HG03060 (cell line): Measurements from ENCODE around the gene ADGRA1.
"Not testable (repeated sequence)": the region's sequence is repeated elsewhere in the genome, so short reads cannot be mapped to it uniquely, and the experiment has no call there.

Source experiments
- ATAC-seq: cut with Tn5 transposase; IDR thresholded peaks from one replicate; pipeline ENCODE4 v1.9.1; 2021; ENCODE audit warnings: low read depth, moderate number of reproducible peaks; ENCODE audit not compliant: unreplicated experiment

Gene ADGRA1

GRCh38 chr10:133141144-133141957, 53.6 kb downstream of the ADGRA1 start:
- no peak for ATAC-seq

GRCh38 chr10:133141958-133142340, 54.2 kb downstream of the ADGRA1 start:
- ATAC-seq: no peak

- no peak for ATAC-seq
Observed at GRCh38 chr10:133142523-133143199, 54.9 kb downstream of the ADGRA1 start.

- ATAC-seq: no peak
Observed at GRCh38 chr10:133143200-133143533, 55.4 kb downstream of the ADGRA1 start.

- ATAC-seq: no peak
Observed at GRCh38 chr10:133143546-133143945, 55.8 kb downstream of the ADGRA1 start.

GRCh38 chr10:133144771-133145170, 57.0 kb downstream of the ADGRA1 start:
- no peak for ATAC-seq

GRCh38 chr10:133150226-133150625, 62.5 kb downstream of the ADGRA1 start:
- ATAC-seq: no peak

- no peak for ATAC-seq
Observed at GRCh38 chr10:133150656-133151055, 62.9 kb downstream of the ADGRA1 start.

GRCh38 chr10:133151071-133151470, 63.3 kb downstream of the ADGRA1 start:
- ATAC-seq: not testable (repeated sequence)

- ATAC-seq: no peak
Observed at GRCh38 chr10:133151543-133151972, 63.8 kb downstream of the ADGRA1 start.

GRCh38 chr10:133154411-133154810, 66.7 kb downstream of the ADGRA1 start:
- ATAC-seq: no peak

- no peak for ATAC-seq
Observed at GRCh38 chr10:133154996-133155778, 67.5 kb downstream of the ADGRA1 start.

GRCh38 chr10:133156674-133157579, 69.2 kb downstream of the ADGRA1 start:
- ATAC-seq: no peak

- no peak for ATAC-seq
Observed at GRCh38 chr10:133157662-133158436, 70.1 kb downstream of the ADGRA1 start.

GRCh38 chr10:133158437-133158755, 70.7 kb downstream of the ADGRA1 start:
- ATAC-seq: no peak

- ATAC-seq: no peak
Observed at GRCh38 chr10:133158756-133159610, 71.3 kb downstream of the ADGRA1 start.

GRCh38 chr10:133159611-133159949, 71.9 kb downstream of the ADGRA1 start:
- ATAC-seq: no peak

GRCh38 chr10:133159950-133160825, 72.5 kb downstream of the ADGRA1 start, which contains the start of gene KNDC1:
Gene KNDC1, plus strand, starts transcription at chr10:133160219. Its CDS starts 249 bp downstream, at chr10:133160468.
- no peak for ATAC-seq
